Neural cell (in vitro differentiated cells): ENCODE measurements around the gene LSM8. TPM values are rescaled to one million over a fixed set of nuclear protein-coding genes. Genes with fewer than 3 reads are reported as not detected.

Experiments
- H2AFZ ChIP-seq: fragments of 200-600, 300-800 bp; sonication (generic), shearing (Covaris generic); 2 replicates; pipeline ENCODE4 v1.6.0; 2014; ENCODE audit warnings: low read depth, mild to moderate bottlenecking, antibody characterized with exemption, low read length, moderate library complexity
- H3F3A ChIP-seq: fragments of 200-600 bp; shearing (Covaris generic); 2 replicates; pipeline ENCODE4 v1.6.1; 2016; ENCODE audit warnings: mild to moderate bottlenecking, moderate library complexity, mixed read lengths, antibody characterized with exemption, low read length; ENCODE audit not compliant: insufficient read depth, poor library complexity, severe bottlenecking
- H3K27ac ChIP-seq: fragments of 200-600, 300-800 bp; sonication (generic), shearing (Covaris generic); 2 replicates; pipeline ENCODE4 v1.5.1; 2014; ENCODE audit warnings: mild to moderate bottlenecking, low read length, moderate library complexity
- H3K27me3 ChIP-seq: fragments of 300-800, 200-600 bp; sonication (generic), shearing (Covaris generic); 2 replicates; pipeline ENCODE4 v1.6.0; 2014; ENCODE audit warnings: mild to moderate bottlenecking, low read depth, low read length, moderate library complexity; ENCODE audit not compliant: insufficient read depth
- H3K36me3 ChIP-seq: fragments of 300-800, 200-600 bp; sonication (generic), shearing (Covaris generic); 2 replicates; pipeline ENCODE4 v1.5.1; 2014; ENCODE audit warnings: mild to moderate bottlenecking, antibody characterized with exemption, low read length, moderate library complexity; ENCODE audit not compliant: insufficient read depth
- H3K4me2 ChIP-seq: fragments of 300-800, 200-600 bp; sonication (generic), shearing (Covaris generic); 2 replicates; pipeline ENCODE4 v1.6.0; 2014; ENCODE audit warnings: mild to moderate bottlenecking, low read length
- H3K4me3 ChIP-seq: fragments of 300-800, 200-600 bp; sonication (generic), shearing (Covaris generic); 2 replicates; pipeline ENCODE4 v1.5.1; 2014; ENCODE audit warnings: mild to moderate bottlenecking, low read length, moderate library complexity
- H3K79me2 ChIP-seq: fragments of 200-600 bp; shearing (Covaris generic); replicated peaks from 2 replicates; pipeline ENCODE4 v1.6.0; 2014; ENCODE audit warnings: mild to moderate bottlenecking, low read length, moderate library complexity; ENCODE audit not compliant: insufficient read depth
- H3K9ac ChIP-seq: fragments of 300-800, 200-600 bp; sonication (generic), shearing (Covaris generic); 2 replicates; pipeline ENCODE4 v1.6.1; 2016; ENCODE audit warnings: mild to moderate bottlenecking, low read length, mixed read lengths
- H3K9me2 ChIP-seq: fragments of 200-600 bp; shearing (Covaris generic); 2 replicates; pipeline ENCODE4 v1.6.1; 2016; ENCODE audit warnings: mild to moderate bottlenecking, low read length, mixed read lengths; ENCODE audit not compliant: insufficient read depth
- H3K9me3 ChIP-seq: fragments of 200-600, 300-800 bp; sonication (generic), shearing (Covaris generic); 2 replicates; pipeline ENCODE4 v1.6.1; 2016; ENCODE audit warnings: mild to moderate bottlenecking, mixed run types, low read length, moderate library complexity, mixed read lengths
- H4K20me1 ChIP-seq: fragments of 200-600 bp; shearing (Covaris generic); 2 replicates; pipeline ENCODE4 v1.6.1; 2016; ENCODE audit warnings: mild to moderate bottlenecking, mixed run types; ENCODE audit not compliant: insufficient read depth
- CTCF ChIP-seq: fragments of 450-650 bp; IDR thresholded peaks from 2 replicates; pipeline ENCODE4 v1.5.1; 2014; ENCODE audit warnings: antibody characterized with exemption, mild to moderate bottlenecking, moderate library complexity; ENCODE audit not compliant: poor library complexity, severe bottlenecking
- EP300 ChIP-seq: fragments of 450-650 bp; conservative IDR thresholded peaks from 2 replicates; pipeline ENCODE4 v1.6.1; 2014; ENCODE audit warnings: antibody characterized with exemption, mild to moderate bottlenecking, moderate library complexity; ENCODE audit not compliant: poor library complexity, severe bottlenecking
- EZH2 ChIP-seq: fragments of 200-600, 300-800 bp; shearing (Covaris generic), sonication (generic); IDR thresholded peaks from 2 replicates; pipeline ENCODE4 v1.6.1; 2014; ENCODE audit warnings: antibody characterized with exemption, low read length, borderline replicate concordance, mild to moderate bottlenecking; ENCODE audit not compliant: insufficient read depth, poor library complexity, severe bottlenecking
- MXI1 ChIP-seq: fragments of 450-650 bp; conservative IDR thresholded peaks from 2 replicates; pipeline ENCODE4 v1.6.1; 2014; ENCODE audit warnings: antibody characterized with exemption, mild to moderate bottlenecking; ENCODE audit not compliant: poor library complexity, severe bottlenecking
- POLR2AphosphoS5 ChIP-seq: IDR thresholded peaks from 2 replicates; pipeline ENCODE4 v1.6.1; 2012
- RAD21 ChIP-seq: fragments of 450-650 bp; conservative IDR thresholded peaks from 2 replicates; pipeline ENCODE4 v1.6.1; 2014; ENCODE audit warnings: antibody characterized with exemption, mild to moderate bottlenecking, moderate library complexity
- SMC3 ChIP-seq: fragments of 450-650 bp; conservative IDR thresholded peaks from 2 replicates; pipeline ENCODE4 v1.6.1; 2014; ENCODE audit warnings: antibody characterized with exemption, mild to moderate bottlenecking, moderate library complexity; ENCODE audit not compliant: poor library complexity
- TAF1 ChIP-seq: IDR thresholded peaks from 2 replicates; pipeline ENCODE4 v1.6.1; 2012; ENCODE audit warnings: low read depth
- polyA plus RNA-seq: library from polyadenylated mRNA; depleted of rRNA; stranded (reverse); fragments of >200 nt; gene quantifications from 2 replicates; pipeline ENCODE4 v1.2.3, GENCODE V29; 2014
- TF ChIP-seq, protein P1 (sequence below): IDR thresholded peaks from 2 replicates; pipeline ENCODE4 v1.6.1; 2012; ENCODE audit warnings: borderline replicate concordance

LSM8 gene
- polyA plus RNA-seq, 1 donor from 2014 or later, result 157 TPM

- Histone ChIP-seq H3K27me3 (no peaks in the 10 kb centered on the region), H2AFZ (no peak overlapping the region), H3K36me3 (no peaks in the 10 kb centered on the region), H3F3A (no peaks in the 10 kb centered on the region), H3K9me3 (no peaks in the 10 kb centered on the region), H3K27ac (no peak overlapping the region), H3K4me2 (no peak overlapping the region), H3K79me2 (no peaks in the 10 kb centered on the region), H3K9ac (no peak overlapping the region), H3K4me3 (no peak overlapping the region), H4K20me1 (no peaks in the 10 kb centered on the region), H3K9me2 (no peaks in the 10 kb centered on the region)
- TF ChIP-seq MXI1 (no peak), EP300 (no peak), TAF1 (no peak), RAD21 (no peak), CTCF (no peak), SMC3 (no peak)
Observed at GRCh38 chr7:118218413-118219156, 34.6 kb downstream of the LSM8 start.

DNA sequence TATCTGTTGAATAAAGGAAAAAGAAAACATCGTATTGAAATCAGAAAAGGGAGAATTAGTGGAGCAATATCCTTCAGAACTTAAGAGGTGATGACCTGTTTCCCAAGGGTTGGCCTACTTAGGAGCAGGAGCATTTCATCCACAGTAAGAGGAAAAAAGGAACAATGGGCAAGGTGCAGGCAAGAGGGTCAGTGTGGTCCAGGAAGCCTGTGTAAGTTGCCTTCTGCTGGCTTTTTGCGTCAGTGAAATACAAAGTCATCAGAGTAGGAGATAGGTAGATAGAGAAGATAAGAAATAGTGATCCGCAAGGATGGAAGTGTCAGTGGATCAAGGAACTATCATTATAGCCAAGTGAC lies 35.2 kb downstream of the LSM8 start:
- H4K20me1 ChIP-seq, result no peaks in the 10 kb centered on the region
- no peak overlapping the region for H3K27ac ChIP-seq
- no peaks in the 10 kb centered on the region for H3K36me3 ChIP-seq
- no peaks in the 10 kb centered on the region for H3K79me2 ChIP-seq
- H3K27me3 ChIP-seq, result no peaks in the 10 kb centered on the region
- H3K9me3 ChIP-seq, result no peaks in the 10 kb centered on the region
- no peaks in the 10 kb centered on the region for H3F3A ChIP-seq
- TF ChIP-seq EP300, result no peak
- TF ChIP-seq TAF1, result no peak
- no peak for TF ChIP-seq CTCF
- TF ChIP-seq POLR2AphosphoS5, result no peak
- TF ChIP-seq MXI1, result no peak
- no peak for TF ChIP-seq EZH2
- TF ChIP-seq, protein P1, sequence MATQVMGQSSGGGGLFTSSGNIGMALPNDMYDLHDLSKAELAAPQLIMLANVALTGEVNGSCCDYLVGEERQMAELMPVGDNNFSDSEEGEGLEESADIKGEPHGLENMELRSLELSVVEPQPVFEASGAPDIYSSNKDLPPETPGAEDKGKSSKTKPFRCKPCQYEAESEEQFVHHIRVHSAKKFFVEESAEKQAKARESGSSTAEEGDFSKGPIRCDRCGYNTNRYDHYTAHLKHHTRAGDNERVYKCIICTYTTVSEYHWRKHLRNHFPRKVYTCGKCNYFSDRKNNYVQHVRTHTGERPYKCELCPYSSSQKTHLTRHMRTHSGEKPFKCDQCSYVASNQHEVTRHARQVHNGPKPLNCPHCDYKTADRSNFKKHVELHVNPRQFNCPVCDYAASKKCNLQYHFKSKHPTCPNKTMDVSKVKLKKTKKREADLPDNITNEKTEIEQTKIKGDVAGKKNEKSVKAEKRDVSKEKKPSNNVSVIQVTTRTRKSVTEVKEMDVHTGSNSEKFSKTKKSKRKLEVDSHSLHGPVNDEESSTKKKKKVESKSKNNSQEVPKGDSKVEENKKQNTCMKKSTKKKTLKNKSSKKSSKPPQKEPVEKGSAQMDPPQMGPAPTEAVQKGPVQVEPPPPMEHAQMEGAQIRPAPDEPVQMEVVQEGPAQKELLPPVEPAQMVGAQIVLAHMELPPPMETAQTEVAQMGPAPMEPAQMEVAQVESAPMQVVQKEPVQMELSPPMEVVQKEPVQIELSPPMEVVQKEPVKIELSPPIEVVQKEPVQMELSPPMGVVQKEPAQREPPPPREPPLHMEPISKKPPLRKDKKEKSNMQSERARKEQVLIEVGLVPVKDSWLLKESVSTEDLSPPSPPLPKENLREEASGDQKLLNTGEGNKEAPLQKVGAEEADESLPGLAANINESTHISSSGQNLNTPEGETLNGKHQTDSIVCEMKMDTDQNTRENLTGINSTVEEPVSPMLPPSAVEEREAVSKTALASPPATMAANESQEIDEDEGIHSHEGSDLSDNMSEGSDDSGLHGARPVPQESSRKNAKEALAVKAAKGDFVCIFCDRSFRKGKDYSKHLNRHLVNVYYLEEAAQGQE, result no peak
- TF ChIP-seq RAD21, result no peak
- TF ChIP-seq SMC3, result no peak
- H3K4me2 ChIP-seq, result no peak overlapping the region
- no peak overlapping the region for H3K4me3 ChIP-seq
- no peaks in the 10 kb centered on the region for H3K9me2 ChIP-seq
- no peak overlapping the region for H2AFZ ChIP-seq
- no peak overlapping the region for H3K9ac ChIP-seq
